Activated naive CD8-positive, alpha-beta T cell treated with anti-CD3 and anti-CD28 coated beads for 36 hours (primary cell): ENCODE results near the gene OR5B12. TPM values are rescaled to one million over a fixed set of nuclear protein-coding genes. Genes with fewer than 3 reads are reported as not detected.
"Not testable (repeated sequence)": the region's sequence is repeated elsewhere in the genome, so short reads cannot be mapped to it uniquely, and the experiment has no call there.

Source experiments
- DNase-seq: peaks from one replicate; pipeline ENCODE4 v3.0.0; 2021
- H3K27ac Mint-ChIP-seq: one replicate; pipeline ENCODE4 v1.8.0; 2022; ENCODE audit warnings: mild to moderate bottlenecking, moderate library complexity, mixed read lengths
- H3K27me3 Mint-ChIP-seq: one replicate; pipeline ENCODE4 v1.8.0; 2022; ENCODE audit warnings: mild to moderate bottlenecking, mixed read lengths
- H3K36me3 Mint-ChIP-seq: one replicate; pipeline ENCODE4 v1.8.0; 2021; ENCODE audit warnings: mild to moderate bottlenecking, mixed read lengths
- H3K4me1 Mint-ChIP-seq: one replicate; pipeline ENCODE4 v1.8.0; 2021; ENCODE audit warnings: mixed read lengths
- H3K4me3 Mint-ChIP-seq: one replicate; pipeline ENCODE4 v1.8.0; 2022; ENCODE audit warnings: mild to moderate bottlenecking, moderate library complexity, mixed read lengths
- H3K9me3 Mint-ChIP-seq: one replicate; pipeline ENCODE4 v1.8.0; 2022; ENCODE audit warnings: mixed read lengths
- total RNA-seq, 2 experiments: library from RNA; stranded (reverse); gene quantifications; one replicate each; pipeline ENCODE4 v1.2.3, GENCODE V29; 2021

The OR5B12 gene
- total RNA-seq, 2 experiments from 2014 or later, result not detected

- H3K4me1 Mint-ChIP-seq, H3K4me3 Mint-ChIP-seq, H3K27ac Mint-ChIP-seq, H3K36me3 Mint-ChIP-seq, H3K9me3 Mint-ChIP-seq, DNase-seq, H3K27me3 Mint-ChIP-seq: not testable (repeated sequence)
These were observed 42.4 kb downstream of the OR5B12 start for GRCh38 chr11:58399622-58400021.

GRCh38 chr11:58395581-58395980 lies 46.5 kb downstream of the OR5B12 start:
- no peak for DNase-seq
- Mint-ChIP-seq H3K27me3 (no peaks in the 10 kb centered on the region), H3K4me1 (no peaks in the 10 kb centered on the region), H3K4me3 (no peak overlapping the region), H3K27ac (no peak overlapping the region), H3K36me3 (peaks cover 6% of the 10 kb centered on the region), H3K9me3 (peaks cover 10% of the 10 kb centered on the region)

- no peak for DNase-seq
- Mint-ChIP-seq H3K36me3 (peaks cover 6% of the 10 kb centered on the region), H3K27me3 (no peaks in the 10 kb centered on the region), H3K4me1 (no peaks in the 10 kb centered on the region), H3K9me3 (peaks cover 10% of the 10 kb centered on the region), H3K4me3 (no peak overlapping the region), H3K27ac (no peak overlapping the region)
These were observed 47.8 kb downstream of the OR5B12 start for GRCh38 chr11:58394195-58394594.

GRCh38 chr11:58392746-58393145 lies 49.3 kb downstream of the OR5B12 start:
- no peaks in the 10 kb centered on the region for H3K4me1 Mint-ChIP-seq
- peaks cover 10% of the 10 kb centered on the region for H3K9me3 Mint-ChIP-seq
- H3K27me3 Mint-ChIP-seq, result no peaks in the 10 kb centered on the region
- H3K27ac Mint-ChIP-seq, result no peak overlapping the region
- H3K36me3 Mint-ChIP-seq, result peaks cover 6% of the 10 kb centered on the region
- H3K4me3 Mint-ChIP-seq, result no peak overlapping the region
- DNase-seq, result no peak

DNA sequence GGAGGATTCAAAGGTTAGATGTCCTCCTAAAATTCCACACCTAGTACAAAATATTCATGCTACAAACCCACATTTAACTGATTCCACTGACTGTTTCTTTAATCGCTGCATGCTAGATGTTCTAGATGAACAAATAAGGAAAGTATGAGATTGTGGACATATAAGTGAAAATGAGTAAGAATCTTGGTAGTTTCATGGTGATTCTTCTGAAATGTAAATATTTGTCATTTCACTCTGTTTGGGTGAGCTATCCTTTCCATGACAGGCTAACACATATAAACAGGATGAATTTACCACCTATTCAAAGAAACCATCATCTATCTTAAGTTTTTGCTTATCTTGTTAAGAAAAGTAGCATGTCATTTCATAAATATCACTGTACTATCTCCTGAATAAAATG lies 50.2 kb downstream of the OR5B12 start:
- H3K27ac Mint-ChIP-seq, result no peak overlapping the region
- H3K4me1 Mint-ChIP-seq, result no peaks in the 10 kb centered on the region
- peaks cover 10% of the 10 kb centered on the region for H3K9me3 Mint-ChIP-seq
- no peaks in the 10 kb centered on the region for H3K27me3 Mint-ChIP-seq
- no peak for DNase-seq
- H3K36me3 Mint-ChIP-seq, result peaks cover 6% of the 10 kb centered on the region
- no peak overlapping the region for H3K4me3 Mint-ChIP-seq

- no peak overlapping the region for H3K4me3 Mint-ChIP-seq
- H3K9me3 Mint-ChIP-seq, result peaks cover 10% of the 10 kb centered on the region
- H3K36me3 Mint-ChIP-seq, result peaks cover 6% of the 10 kb centered on the region
- H3K27ac Mint-ChIP-seq, result no peak overlapping the region
- no peaks in the 10 kb centered on the region for H3K27me3 Mint-ChIP-seq
- no peak for DNase-seq
- no peaks in the 10 kb centered on the region for H3K4me1 Mint-ChIP-seq
These were observed 51.4 kb downstream of the OR5B12 start for GRCh38 chr11:58390551-58391063.

Other genes with a start within 250 kb of the OR5B12 start
- not detected for gene OR1S2, start 238.1 kb downstream of the OR5B12 start, total RNA-seq
- not detected for gene OR1S1, start 229.5 kb downstream of the OR5B12 start, total RNA-seq
- not detected for gene OR10Q1, start 213.3 kb downstream of the OR5B12 start, total RNA-seq
- not detected for gene OR10W1, start 174.0 kb downstream of the OR5B12 start, total RNA-seq
- not detected for gene OR5B17, start 83.2 kb downstream of the OR5B12 start, total RNA-seq
- gene OR5B3, start 35.4 kb downstream of the OR5B12 start, total RNA-seq, result not detected
- gene OR5B2, start 14.1 kb downstream of the OR5B12 start, total RNA-seq, result not detected
- not detected for gene OR5B21, start 65.9 kb upstream of the OR5B12 start, total RNA-seq
- 100 to 1,000 TPM; 146 to 147 TPM for gene LPXN, start 133.6 kb upstream of the OR5B12 start, total RNA-seq
- 10 to 100 TPM; 52.8 to 54.9 TPM for gene ZFP91, start 136.8 kb upstream of the OR5B12 start, total RNA-seq
- 1 to 10 TPM; 3.3 TPM for gene CNTF, start 180.4 kb upstream of the OR5B12 start, total RNA-seq